Fibroblast of mammary gland (primary cell): Measurements from ENCODE around the gene NUP210.

Experiments used
- DNase-seq: peaks from one replicate; pipeline ENCODE4 v3.0.0-alpha.2; 2010; ENCODE audit warnings: low read depth
- H3K4me3 ChIP-seq: 2 replicates; pipeline ENCODE4 v1.5.1; 2011; ENCODE audit warnings: low read depth, mild to moderate bottlenecking, low read length, moderate library complexity; ENCODE audit not compliant: control insufficient read depth
- TF ChIP-seq, protein P1 (sequence below): conservative IDR thresholded peaks from 2 replicates; pipeline ENCODE4 v1.5.1; 2011; ENCODE audit warnings: low read depth, low read length, inconsistent platforms; ENCODE audit not compliant: control insufficient read depth, insufficient read depth

Gene NUP210

DNA sequence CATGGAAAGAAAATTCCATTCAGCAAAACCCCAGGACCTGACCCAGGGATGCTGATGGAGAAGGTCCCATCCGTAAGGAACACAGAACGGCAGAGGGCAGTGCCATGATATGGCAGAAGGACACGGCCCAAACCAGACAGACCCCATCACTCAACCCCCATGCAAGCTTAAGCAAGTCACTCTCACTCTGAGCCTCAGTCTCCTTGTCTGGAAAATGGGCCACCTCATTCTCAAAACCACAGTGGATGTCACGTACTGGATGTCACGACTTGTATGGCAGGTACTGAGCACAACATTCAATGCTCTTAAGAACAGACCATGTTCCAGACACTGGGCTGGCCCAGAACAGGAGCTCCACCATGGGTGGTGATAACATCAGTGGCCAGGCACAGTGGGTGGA is 90.4 kb downstream of the NUP210 start:
- no peak overlapping the region for H3K4me3 ChIP-seq
- TF ChIP-seq, protein P1, sequence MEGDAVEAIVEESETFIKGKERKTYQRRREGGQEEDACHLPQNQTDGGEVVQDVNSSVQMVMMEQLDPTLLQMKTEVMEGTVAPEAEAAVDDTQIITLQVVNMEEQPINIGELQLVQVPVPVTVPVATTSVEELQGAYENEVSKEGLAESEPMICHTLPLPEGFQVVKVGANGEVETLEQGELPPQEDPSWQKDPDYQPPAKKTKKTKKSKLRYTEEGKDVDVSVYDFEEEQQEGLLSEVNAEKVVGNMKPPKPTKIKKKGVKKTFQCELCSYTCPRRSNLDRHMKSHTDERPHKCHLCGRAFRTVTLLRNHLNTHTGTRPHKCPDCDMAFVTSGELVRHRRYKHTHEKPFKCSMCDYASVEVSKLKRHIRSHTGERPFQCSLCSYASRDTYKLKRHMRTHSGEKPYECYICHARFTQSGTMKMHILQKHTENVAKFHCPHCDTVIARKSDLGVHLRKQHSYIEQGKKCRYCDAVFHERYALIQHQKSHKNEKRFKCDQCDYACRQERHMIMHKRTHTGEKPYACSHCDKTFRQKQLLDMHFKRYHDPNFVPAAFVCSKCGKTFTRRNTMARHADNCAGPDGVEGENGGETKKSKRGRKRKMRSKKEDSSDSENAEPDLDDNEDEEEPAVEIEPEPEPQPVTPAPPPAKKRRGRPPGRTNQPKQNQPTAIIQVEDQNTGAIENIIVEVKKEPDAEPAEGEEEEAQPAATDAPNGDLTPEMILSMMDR = no peak
- no peak for DNase-seq

GRCh38 chr3:13325892-13326443 is 94.2 kb downstream of the NUP210 start:
- TF ChIP-seq, protein P1 = no peak
- no peak overlapping the region for H3K4me3 ChIP-seq
- DNase-seq = no peak

DNA sequence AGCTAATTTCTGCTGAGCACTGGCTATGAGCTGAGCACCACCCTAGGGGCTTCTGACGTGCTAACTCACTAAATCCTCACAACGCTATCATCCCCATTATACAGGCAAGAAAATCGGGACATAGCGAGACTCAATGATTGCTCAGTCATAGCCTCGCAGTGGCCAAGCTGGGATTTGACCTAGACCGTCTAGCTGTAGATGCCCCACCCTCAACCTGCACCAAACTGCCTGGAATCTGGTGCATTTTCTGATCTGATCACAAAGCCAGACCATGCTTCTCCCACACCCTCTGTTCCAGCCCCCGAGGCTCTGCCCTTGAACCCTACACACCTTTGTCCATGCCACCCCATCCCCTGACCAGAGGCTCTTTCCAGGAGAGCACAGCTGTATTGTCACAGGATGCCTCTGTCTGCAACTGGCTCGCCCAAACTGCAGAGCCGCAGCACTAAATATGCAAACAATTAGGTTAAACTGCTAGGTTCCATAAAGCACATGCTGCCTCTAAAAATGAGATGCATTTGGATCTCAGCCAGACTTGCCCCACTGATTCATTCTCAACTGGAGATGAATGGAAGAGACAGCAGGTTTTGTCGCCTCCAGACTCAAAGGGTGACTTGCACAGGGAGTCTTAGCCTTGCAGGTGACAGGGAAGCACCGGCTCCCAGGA is 95.2 kb downstream of the NUP210 start:
- DNase-seq = no peak
- TF ChIP-seq, protein P1 = no peak
- no peak overlapping the region for H3K4me3 ChIP-seq

GRCh38 chr3:13323822-13324221 is 96.3 kb downstream of the NUP210 start:
- TF ChIP-seq, protein P1 = no peak
- DNase-seq = no peak
- no peak overlapping the region for H3K4me3 ChIP-seq

GRCh38 chr3:13322324-13322723 is 97.8 kb downstream of the NUP210 start:
- no peak overlapping the region for H3K4me3 ChIP-seq
- DNase-seq = no peak
- TF ChIP-seq, protein P1 = no peak

DNA sequence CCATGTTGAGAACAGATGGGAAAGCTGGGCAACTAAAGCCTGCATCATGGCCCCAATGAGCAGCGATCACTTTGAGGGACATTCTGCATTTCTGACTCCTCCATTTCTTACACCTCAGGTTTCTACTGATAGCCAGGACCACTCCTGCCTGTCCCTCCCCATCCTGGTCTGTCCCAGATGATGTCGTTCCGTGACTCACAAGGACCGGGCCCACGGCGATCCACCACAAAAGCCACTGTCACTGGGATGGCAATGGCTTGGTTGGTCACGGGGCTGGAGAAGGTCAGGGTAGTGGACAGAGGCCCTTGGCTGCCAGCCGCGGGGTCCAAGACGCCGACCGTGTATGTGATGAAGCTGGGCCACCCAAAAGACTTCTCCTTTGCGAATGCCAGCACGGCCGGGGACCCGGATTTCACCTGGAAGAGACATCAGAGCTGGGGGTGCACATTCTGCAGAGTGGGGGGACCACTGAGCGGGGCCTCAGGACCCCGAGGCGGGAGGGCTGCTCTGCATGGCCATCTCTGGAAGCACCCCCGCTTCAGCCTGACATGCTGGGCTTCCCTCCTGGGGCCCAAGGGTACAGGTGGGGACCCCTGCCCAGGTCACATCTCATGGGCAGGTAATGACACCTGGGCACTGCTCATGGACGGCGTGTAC is 100.4 kb downstream of the NUP210 start:
- DNase-seq = no peak
- TF ChIP-seq, protein P1 = no peak
- no peak overlapping the region for H3K4me3 ChIP-seq
